Stimulated activated CD4-positive, alpha-beta T cell treated with anti-CD3 and anti-CD28 coated beads, Interleukin-4, amount 100 ng/mL, for 1 hour (primary cell): Measurements from ENCODE around the gene ANKEF1.
"Not testable (repeated sequence)": the region's sequence is repeated elsewhere in the genome, so short reads cannot be mapped to it uniquely, and the experiment has no call there.

Source experiments
- DNase-seq: peaks from one replicate; pipeline ENCODE4 v3.0.0-alpha.2; 2020

ANKEF1 gene

DNA sequence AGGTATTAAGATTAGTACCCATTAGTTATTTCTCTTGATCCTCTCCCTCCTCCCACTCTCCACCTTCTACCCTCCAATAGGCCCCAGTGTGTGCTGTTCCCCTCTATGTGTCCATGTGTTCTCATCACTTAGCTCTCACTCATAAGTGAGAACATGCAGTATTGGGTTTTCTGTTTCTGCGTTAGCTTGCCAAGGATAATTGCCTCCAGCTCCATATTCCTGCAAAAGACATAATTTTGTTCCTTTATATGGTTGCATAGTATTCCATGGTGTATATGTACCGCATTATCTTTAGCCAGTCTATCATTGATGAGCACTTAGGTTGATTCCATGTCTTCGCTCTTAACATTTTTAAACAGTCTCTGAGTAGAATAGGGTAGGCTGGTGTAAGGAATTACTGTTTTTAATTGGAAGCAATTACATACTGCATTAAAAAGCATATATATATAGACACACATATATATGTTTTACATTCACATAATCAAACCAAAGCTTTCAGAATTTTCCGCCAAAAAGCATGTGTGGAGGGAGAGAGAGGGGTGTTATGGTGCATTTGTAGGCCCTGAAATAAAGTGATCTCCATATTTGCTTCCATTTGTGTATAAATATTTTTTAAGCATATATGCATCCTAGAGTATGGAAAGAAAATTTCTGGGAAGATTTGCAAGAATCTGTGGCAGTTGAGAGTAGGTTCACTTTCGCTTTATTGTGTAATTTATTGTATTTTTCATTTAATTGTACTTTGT, 709 bp upstream of the ANKEF1 start:
- DNase-seq = no peak

DNA sequence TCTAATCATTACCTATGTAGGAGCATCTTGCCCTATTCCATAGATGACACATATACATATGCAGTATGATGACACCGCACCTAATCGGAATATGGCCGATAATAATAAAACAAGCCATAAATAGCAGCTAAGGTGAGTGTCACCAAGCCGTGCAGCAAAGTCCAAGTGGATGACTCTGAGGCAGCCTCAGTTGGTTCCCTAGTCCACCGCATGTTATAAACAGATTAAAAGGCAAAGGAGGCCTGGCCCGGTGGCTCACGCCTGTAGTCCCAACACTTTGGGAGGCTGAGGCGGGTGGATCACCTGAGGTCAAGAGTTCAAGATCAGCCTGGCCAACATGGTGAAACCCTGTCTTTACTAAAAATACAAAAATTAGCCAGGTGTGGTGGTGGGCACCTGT, 1.5 kb downstream of the ANKEF1 start:
- not testable (repeated sequence) for DNase-seq

DNA sequence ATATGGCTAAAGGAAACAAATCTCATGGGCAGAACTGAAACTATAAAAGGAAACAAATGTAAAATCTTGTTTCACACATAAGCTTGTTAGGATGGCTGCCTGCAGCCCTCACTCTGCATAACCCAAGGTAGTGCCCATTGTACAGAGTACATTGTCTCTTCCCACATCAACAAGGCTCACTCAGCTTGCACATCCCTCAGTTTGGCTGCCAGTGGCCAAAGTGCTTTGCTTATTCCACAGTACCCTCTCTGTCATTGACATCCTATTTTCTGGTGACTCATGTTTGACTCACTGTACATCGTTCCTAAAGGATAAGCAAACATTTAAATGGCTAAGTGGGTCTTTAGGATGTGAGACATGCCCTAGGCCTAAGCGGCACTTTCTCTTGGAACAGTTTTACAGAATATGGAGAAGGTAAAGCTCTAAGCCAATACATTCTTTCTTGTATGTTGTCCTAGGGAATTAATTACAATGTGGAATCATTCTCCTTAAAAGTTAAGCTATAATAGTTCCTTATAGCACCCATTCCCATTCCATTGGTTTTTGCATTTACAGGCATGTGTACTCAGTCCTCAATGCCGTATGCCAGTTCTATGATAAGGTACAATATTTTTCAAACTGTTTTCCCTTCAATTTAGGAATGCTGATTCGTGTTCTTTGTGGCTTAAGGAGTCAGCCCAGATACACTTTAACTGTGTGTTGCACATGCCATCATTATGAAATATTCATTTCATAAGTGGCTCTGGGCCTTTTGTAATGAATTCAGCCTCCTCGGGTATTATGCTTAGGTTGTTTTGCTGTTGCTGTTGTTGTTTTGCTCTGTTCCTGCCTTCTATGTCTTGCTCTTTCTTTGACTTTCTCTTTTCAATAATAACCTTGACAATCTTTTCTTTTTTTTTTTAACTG, 5.5 kb downstream of the ANKEF1 start:
- no peak for DNase-seq

DNA sequence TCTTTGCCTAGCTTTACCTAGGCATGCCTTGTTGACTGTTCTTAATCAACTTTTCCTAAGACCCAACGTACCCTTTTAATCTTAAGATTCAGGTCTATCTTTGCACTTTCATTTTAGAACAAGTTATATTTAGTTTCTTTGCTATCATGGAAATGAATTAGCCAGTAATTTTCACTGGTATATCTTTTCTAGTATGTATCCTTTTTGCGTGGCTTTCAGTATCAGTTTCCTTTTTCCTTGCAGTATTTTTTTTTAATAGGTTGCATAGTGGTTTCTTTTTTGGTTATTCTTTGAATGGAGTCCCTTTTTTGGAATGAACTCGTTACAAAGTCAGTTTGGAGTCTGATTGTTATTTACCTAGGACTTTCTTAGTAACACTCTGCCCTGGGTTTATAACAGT, 7.3 kb downstream of the ANKEF1 start:
- no peak for DNase-seq

DNA sequence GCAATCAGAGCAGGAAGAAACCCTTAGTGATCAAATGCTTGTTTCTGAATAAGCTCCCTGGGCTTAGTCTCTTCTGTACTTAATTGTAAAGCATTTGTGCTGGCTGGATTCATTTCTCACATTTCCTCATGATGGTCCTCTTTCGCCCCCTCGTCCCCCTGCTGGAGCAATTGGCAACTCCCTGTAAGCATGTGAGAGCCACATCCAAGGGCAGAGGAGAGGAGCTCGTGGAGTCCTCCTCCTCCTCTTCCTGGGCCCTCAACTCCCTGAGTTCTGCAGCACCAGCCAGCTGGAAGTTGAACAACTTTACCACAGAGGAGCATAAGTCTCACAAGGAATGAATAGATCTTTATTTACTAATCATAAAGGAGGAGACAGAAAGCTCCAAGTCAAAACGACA, 12.6 kb downstream of the ANKEF1 start:
- DNase-seq = no peak

DNA sequence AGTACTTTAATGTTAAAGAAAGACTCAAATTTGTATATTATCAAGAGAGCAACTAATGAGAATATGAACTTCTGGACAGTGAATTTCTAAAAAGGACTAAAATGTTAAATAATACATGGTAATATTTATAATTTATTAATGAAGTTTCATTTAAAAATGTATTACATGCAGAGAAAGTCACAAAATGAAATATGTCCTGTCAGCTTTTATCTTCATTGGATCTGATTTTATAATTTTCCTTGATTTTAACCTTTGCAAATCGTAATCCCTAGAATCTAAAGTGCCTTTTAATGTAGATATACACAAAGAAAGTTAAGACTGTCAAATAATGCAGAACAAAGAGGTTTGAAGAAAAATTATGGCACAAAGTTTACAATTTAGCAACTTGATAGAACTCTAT, 16.4 kb downstream of the ANKEF1 start:
- DNase-seq = no peak

DNA sequence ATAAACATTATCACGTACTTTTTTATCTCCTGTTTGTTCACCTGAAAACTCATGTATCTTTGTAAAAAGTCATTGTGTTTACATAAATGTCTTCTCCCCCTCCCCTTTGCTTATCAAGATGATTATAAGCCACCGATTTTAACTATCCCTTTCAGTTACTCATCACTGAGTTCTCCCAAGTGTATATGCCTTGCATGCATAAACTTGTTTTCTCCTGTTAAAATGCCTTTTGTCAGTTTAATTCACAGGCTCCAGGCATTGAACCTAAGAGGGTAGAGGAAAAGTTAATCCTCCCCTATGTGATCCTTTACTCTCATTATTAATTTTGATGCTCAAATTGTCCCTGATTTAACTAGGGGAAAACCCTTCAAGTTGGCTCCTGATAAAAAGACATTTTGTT, 24.2 kb downstream of the ANKEF1 start:
- DNase-seq = no peak

DNA sequence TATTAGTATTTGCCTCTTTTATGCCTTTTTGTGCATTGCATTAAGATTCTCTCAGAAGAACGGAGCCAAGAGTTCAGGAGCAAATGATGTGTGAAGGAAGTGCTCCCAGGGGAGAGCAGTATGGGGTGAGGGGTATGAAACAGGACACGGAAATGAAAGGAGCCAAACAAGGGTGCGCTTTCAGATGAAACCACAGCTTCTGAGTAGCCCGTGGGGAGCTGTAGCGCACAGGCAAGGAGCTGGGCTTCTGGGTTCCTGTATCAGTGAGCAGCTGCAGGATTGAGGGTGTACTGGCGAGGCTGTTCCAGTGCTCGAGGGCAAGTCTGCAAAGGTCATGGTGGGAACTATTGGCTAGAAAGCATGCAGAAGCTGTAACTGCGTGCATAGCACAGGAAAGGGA, 25.4 kb downstream of the ANKEF1 start:
- DNase-seq = no peak

DNA sequence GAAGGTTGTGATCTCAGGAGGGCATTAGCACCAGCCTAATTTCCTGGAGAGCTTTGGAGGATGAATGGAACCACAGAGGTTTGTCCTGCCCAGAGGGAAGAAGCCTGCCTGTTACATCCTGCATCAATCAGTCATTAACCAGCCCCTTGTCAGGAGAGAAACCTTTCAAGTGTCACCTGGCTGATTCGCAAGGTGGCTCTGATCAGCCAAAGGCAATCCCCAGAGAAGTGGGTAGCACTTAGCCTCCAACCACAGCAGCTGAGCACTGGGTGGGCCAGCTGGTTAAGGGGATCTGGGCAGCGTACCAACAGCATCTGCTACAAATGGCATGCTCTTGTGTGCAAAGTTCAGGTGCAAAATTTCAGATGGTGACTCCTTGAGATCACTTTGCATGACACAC, 26.9 kb downstream of the ANKEF1 start:
- no peak for DNase-seq

DNA sequence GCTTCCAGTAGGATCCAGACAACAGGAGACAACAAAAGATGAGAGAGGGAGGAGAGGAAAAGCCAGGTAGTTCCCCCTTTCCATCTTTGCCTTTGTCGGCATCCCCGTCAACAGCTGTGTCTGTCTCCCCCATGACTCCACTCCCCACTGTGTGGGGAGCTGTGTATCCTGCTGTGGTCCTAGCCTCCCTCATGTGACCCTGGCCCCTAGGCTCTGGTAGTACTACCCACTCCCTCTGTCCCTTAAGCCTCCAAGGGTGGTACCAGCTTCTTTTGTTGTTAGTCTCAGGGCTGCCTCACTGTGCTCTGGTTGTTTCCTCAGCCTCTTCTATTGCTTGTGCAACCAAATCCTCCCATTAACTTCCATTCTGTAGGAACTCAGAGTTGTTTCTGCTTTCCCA, 28.7 kb downstream of the ANKEF1 start:
- DNase-seq = no peak

DNA sequence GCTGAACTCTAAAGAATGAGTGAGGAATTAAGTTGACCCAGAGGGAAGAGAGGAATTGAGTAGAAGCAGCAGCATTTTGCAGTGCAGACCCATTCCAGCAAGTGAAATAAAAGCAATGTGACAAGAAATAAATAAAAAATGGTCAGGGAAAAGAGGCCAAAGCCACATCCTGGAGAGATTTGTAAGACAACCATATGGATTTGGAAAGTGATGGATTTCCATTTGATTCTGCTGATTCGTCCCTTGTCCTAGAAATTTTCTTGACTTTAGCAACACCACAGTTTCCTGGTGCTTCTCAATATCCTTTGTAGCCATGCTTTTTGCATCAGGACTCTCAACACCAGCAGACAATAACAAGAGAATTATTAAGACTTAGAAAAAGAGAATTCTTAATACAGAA, 29.8 kb downstream of the ANKEF1 start:
- DNase-seq = no peak

DNA sequence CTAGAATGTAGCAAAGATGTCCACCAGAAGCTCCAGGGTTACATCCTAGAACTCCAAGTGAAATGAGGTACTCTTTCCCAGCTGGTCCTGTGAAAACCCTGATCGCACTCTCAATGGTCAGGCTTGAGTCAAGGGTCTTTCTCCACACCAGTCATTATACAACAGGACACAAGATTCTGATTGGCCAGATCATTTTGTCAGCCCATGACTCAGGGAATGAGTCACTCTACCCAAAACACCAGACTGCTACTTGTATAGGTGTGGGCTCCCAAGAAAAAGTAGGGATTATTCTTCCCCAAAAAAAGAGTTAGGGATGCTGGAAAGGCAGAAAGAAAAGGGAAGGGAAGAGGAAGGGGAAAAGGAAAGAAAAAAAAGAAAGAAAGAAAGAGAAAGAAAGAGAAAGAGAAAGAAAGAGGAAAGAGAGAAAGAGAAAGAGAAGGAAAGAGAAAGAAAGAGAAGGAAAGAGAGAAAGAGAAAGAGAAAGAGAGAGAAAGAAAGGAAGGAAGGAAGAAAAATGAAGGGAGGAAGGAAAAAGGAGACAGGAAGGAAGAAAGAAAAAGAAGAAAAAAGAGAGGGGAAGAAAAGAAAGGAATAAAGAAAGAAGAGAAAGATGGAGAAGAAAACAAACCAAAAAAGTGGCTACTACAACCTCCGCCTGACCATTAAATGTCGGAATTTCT, 30.5 kb downstream of the ANKEF1 start:
- DNase-seq = no peak

DNA sequence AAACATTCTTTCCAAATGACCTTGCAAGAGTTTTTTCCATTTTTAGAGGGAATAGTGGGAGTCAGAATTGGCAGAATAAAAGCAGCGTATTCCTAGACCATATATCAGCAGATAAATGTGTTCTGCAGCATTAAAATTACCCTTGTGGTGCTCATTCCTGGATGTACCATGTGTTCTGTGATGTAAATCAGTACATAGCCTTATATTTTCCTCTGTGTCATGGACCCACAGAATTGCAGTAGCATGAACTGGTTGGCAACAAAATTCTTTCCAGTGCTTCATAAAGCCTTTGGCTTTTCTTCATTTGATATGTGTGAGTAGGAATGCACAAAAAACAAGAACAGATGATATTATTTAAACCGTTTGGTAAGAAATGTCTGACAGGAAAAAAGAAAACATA, 32.5 kb downstream of the ANKEF1 start:
- no peak for DNase-seq

DNA sequence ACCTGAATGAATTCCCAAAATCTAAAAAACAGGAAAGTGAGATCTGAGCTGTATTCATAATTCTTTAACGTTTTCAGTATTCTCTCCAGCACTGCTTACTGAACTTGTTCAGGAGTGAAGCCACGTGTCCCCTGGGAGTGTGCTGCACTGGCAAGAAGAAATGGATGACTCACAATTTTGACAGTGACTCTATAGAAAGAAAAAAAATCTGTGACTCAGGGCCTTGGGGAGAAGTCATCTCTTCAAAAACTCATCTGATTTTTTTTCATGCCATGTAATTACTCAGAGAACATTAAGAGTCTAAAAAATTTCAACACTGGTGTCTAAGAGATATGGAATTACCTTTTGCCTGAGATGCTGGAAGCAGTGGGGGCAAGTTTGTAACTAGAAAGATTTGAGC, 39.7 kb downstream of the ANKEF1 start:
- DNase-seq = no peak

DNA sequence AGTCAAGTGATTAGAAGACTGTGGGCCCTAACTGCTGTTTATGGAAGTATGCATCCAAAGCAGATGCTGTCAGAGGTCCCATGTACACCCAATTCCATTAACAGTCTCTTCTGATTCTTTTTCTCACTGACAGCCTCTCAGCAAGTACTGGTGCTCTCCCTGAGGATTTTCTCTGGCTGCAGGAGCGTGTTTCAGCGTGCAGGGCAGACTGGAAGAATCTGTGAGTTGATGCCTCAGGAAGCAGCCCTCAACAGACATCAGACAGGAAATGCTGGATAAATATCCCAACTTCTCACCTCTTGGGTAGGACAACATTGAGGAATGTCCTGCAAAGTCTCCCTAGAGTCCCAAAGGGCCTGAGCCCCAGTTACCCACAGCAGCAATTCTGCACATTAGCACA, 40.8 kb downstream of the ANKEF1 start:
- no peak for DNase-seq

DNA sequence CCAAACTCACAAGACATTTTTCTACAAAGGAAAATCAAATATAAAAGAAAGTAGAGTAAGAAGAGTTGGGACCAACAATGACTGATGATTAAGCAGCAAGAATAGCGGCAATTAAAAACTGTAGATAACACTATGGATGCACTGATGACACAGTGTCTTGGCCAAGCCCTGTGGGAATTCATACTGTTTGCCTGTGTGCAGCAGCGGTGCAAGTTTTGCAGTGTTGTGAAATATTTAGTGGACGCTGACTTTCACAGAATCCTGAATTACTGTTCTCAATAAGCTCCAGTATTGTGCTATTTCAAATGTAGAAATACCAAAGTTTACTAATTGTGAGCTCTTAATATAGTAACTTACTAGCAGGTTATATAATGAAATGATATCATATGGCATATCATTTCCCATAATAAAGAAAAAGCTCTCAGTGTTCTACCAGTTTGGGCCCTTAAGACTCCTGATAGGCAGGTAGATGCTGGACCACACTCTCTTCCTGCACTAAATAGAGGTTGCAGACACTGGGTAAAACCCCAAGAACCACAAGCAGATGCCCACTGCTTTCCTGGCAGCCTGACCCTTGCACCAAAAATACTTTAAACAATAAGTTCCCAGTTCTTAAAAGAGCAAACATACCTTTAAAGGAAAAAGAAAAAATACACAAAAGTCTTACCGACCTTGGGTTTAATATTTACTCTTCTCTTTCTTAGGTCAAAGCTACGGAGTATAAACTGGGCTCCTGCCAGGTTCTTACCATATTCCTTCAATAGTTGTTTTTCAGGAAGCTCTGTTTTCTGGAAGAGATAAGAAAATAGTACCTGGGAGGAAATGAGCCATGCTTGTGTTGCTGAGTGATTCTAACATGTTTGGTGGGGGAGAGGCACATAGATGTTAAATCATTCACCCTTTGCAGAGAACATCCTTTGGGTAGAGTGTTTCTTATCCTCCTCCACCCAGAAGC, 41.6 kb downstream of the ANKEF1 start:
- no peak for DNase-seq

DNA sequence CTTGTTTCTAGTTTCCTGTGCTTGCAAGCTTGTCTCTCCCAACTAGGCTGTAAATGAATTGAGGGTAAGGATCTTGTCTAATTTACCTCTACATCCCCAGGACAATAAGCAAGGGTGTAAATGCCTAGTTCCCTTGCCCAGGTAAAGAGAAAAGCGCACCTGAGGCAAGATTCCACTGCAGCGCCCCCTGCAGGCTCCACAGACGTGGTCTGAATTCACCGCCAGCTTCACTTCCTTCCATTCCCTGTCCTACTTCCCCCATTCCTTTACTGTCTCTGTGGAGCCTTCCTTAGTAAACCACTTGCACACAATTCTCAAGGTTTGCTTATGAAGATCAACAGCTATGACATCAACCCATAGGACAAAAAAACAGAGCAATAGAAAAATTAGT, 42.3 kb downstream of the ANKEF1 start:
- DNase-seq = no peak

DNA sequence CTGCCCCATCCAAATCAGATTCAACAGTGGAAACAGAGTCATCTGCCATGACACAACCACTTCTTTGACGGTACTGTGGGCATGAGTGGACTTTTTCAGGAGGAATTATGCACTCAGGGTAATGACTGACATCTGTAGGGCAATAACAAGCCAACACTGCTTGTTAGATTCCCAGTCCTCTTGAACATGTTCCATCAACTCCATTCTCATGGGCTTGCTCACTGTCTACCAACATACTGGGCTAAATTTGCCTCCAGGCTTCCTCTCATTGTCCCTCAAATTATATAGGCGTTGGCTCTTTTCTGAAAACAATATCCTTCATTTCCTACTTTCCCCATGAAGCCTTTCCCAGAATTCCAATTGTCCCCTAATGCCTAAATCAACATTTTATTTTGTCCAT, 43.1 kb downstream of the ANKEF1 start:
- DNase-seq = no peak

DNA sequence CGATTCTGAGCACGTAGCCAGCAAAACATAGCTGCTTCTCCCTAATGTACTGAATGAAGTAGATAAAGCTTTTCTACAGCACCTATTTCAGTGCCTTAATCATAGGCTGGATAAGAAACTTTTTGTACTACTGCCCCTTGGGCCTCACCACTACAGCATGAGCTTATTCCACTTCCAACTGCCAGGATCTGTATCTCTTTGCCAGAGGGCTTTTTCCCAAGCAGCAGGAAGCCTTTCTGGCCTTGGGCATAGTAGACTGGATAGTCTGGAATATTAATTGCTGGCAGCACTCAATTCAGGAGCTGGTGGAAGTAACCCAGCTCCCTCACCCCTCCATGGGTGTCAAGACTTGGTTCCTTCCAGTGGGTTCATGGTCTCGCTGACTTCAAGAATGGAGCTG, 43.6 kb downstream of the ANKEF1 start:
- no peak for DNase-seq

DNA sequence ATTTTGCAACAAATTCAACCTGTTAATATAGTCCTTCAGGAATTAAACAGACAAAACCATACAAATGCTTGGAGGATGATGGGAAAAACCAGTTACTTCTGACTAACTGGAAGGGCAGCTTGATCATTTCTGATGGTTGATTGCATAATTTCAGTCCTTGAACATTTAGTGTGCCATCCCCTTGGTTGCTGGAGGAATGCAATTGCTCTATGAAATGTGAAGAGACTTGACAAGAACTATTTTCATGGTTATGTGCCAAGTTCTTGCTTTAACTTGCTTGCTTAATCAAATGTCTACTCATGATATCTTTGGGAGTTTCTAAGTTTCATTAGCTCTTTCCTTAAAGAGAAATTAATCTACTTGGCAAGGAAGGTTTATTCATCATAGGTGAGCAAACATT, 45.2 kb downstream of the ANKEF1 start:
- no peak for DNase-seq

DNA sequence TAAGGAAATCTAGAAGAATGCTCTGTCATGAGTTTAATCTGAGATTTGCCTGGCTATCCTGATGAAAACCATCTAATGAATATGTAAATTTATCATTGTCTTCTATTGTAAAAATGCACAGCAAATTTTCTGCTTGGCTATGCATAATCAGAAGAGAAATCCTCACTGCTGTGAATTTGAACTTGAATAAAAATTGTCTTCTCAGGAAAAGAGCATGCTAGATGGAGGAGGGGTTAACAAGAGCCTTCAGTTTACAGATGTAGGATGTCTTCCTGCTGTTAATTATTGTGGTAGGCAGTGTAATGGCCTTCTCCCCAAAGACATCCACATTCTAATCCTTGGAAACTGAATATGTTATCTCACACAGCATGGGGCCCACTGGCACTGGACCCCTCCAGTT, 45.8 kb downstream of the ANKEF1 start:
- DNase-seq = no peak

DNA sequence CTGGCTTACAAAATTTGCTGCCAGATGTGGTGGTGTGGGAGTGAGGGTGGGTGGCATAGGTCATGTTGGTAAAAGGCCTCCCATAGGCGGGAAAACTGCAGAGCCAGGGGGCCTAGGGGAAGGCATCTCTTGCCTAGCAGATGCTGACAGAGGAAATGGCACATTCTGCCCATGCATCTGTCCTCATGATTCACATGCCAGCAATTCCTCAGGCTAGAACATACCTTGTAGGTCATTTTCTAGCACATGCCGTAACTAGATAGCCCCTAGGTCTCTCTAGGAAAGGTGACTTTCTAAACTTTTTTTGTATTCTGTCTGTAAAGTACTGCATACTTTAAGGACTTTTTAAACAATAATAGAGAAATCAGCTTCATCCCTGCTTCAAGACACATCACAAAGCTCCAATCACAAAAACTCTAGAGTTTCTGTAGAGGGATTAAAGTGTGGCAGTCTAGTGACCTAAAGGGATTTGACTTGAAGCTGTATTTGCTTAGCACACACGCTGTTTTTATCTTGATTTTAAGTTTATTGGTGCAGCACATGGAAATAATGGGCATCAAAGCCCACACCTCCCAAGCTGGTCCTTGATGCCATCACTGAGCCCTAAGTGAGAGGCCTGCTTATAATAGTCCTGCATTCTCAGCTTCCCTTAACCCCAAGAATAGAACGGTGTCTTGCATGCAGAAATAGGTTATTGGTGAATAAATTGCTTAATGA, 55.2 kb downstream of the ANKEF1 start:
- DNase-seq = no peak
